Ishikawa (cell line): Measurements from ENCODE around the gene DMD.

Experiments
- CEBPB ChIP-seq: IDR thresholded peaks from 2 replicates; pipeline ENCODE4 v1.6.1; 2012
- CREB1 ChIP-seq: IDR thresholded peaks from 2 replicates; pipeline ENCODE4 v1.6.1; 2012; ENCODE audit warnings: low read depth
- EGR1 ChIP-seq: IDR thresholded peaks from 2 replicates; pipeline ENCODE4 v1.6.1; 2012
- EP300 ChIP-seq: IDR thresholded peaks from 2 replicates; pipeline ENCODE4 v1.6.1; 2012; ENCODE audit warnings: borderline replicate concordance
- FOXM1 ChIP-seq: IDR thresholded peaks from 2 replicates; pipeline ENCODE4 v1.6.1; 2012; ENCODE audit warnings: low read depth, borderline replicate concordance
- MAX ChIP-seq: IDR thresholded peaks from 2 replicates; pipeline ENCODE4 v1.6.1; 2012
- REST ChIP-seq: IDR thresholded peaks from 2 replicates; pipeline ENCODE4 v1.6.1; 2012; ENCODE audit warnings: low read depth, mild to moderate bottlenecking
- TAF1 ChIP-seq: IDR thresholded peaks from 2 replicates; pipeline ENCODE4 v1.6.1; 2012; ENCODE audit warnings: low read depth, mild to moderate bottlenecking
- TCF12 ChIP-seq: IDR thresholded peaks from 2 replicates; pipeline ENCODE4 v1.6.1; 2012; ENCODE audit warnings: low read depth
- TEAD4 ChIP-seq: IDR thresholded peaks from 2 replicates; pipeline ENCODE4 v1.6.1; 2012
- YY1 ChIP-seq: IDR thresholded peaks from 2 replicates; pipeline ENCODE4 v1.6.1; 2012; ENCODE audit warnings: low read depth

- TF ChIP-seq TAF1, result no peak
- no peak for TF ChIP-seq REST
- no peak for TF ChIP-seq TEAD4
- no peak for TF ChIP-seq EP300
- TF ChIP-seq EGR1, result no peak
- TF ChIP-seq CEBPB, result no peak
- TF ChIP-seq MAX, result no peak
- TF ChIP-seq CREB1, result no peak
- TF ChIP-seq FOXM1, result no peak
- no peak for TF ChIP-seq TCF12
- TF ChIP-seq YY1, result no peak
Observed at GRCh38 chrX:31233941-31234496, 1977.3 kb downstream of the DMD start.
